Amniotic epithelial cell (primary cell): ENCODE measurements around the gene MACROD2.
A peak's percentile ranks its signal among the peaks of the same experiment; 100 is the strongest.

Experiments
- DNase-seq: peaks from one replicate; pipeline ENCODE4 v3.0.0-alpha.2; 2010; ENCODE audit warnings: low read depth

Gene MACROD2

GRCh38 chr20:14820771-14821170, 825.5 kb downstream of the MACROD2 start:
- DNase-seq: no peak

DNA sequence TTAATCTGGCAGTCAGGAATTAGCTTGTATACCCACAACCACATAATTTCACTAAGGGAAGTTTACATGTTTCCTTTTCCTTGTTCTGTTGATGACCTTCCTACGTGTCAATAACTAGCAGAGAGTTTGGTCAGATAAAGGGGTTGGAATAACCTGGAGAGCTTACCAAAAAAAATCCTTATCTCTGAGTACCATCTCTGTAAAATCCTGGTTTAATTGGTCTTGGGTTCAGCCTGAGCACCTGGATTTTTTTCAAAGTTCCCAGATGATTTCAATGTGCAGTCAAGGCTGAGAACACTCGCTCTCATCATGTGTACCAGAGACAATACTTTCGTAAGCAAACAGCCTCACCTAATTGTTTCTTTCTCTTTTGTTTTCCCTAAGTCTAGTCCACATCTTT, 825.9 kb downstream of the MACROD2 start:
- DNase-seq: no peak

GRCh38 chr20:14824996-14825395, 829.7 kb downstream of the MACROD2 start:
- DNase-seq: no peak

GRCh38 chr20:14826543-14827313, 831.4 kb downstream of the MACROD2 start:
- no peak for DNase-seq

- DNase-seq: no peak
Measured at GRCh38 chr20:14828459-14828858, 833.1 kb downstream of the MACROD2 start.

GRCh38 chr20:14829906-14830305, 834.6 kb downstream of the MACROD2 start:
- DNase-seq: no peak

- DNase-seq: no peak
Measured at GRCh38 chr20:14830466-14830865, 835.1 kb downstream of the MACROD2 start.

- no peak for DNase-seq
Measured at GRCh38 chr20:14830899-14831298, 835.6 kb downstream of the MACROD2 start.

- DNase-seq: no peak
Measured at GRCh38 chr20:14832630-14833029, 837.3 kb downstream of the MACROD2 start.

- peak; percentile 67 for DNase-seq
Measured at GRCh38 chr20:14838663-14839628, 843.6 kb downstream of the MACROD2 start.

GRCh38 chr20:14845199-14846160, 850.2 kb downstream of the MACROD2 start:
- DNase-seq: no peak

DNA sequence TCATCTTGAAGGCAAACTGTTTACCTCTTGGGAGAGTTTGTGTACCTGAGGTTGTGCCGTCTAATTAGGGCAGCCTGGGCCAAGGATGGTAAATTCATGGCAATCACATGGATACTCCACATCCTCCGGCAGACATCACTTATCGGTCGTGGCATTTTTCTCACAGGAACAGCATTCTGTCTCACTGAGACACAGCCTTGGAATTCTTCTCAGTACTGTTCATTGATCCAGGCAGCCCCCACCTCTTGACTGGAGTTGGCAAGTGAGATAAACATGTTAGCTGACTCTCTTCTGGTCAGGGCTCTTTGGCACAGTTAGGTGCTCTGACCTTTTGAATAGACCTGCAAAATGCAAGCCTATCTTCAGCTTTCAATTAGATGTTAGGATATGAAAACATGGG, 853.5 kb downstream of the MACROD2 start:
- DNase-seq: no peak

DNA sequence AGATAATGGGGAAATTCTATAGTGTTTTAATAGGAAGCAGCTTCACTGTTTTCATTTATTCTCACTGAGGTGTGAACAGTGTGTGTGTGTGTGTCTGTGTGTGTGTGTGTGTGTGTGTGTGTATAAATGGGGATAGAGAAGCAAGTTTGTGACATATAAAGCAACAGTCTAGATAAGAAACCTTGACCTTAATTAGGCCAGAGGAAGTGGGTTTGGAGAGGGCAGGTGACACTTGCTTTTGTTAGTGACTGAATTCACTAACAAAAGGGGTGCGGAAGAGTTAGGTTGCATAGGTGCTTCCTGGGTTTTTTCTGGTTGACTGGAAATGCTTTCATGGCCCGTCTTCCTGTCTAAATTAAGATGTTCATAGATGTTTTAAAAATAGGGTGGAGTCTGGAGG, 857.8 kb downstream of the MACROD2 start:
- DNase-seq: no peak

DNA sequence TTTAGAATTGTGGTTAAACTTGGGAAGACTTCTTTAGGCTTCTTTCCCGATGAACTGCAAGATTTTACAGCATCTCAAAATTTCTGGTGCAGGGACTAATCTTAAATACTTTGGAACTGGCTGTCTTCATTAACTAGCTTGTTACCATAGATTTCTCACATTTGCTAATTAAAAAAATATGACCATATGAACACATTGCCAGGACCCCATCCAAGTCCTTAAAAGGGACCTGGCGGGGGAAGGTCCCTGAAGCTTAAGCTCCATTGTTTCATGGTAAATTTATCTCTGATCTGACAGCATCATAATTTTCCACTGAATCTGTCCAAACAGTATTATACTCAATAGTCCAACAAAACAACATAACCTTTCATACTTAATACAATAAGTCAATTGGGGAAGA, 859.9 kb downstream of the MACROD2 start:
- DNase-seq: no peak

DNA sequence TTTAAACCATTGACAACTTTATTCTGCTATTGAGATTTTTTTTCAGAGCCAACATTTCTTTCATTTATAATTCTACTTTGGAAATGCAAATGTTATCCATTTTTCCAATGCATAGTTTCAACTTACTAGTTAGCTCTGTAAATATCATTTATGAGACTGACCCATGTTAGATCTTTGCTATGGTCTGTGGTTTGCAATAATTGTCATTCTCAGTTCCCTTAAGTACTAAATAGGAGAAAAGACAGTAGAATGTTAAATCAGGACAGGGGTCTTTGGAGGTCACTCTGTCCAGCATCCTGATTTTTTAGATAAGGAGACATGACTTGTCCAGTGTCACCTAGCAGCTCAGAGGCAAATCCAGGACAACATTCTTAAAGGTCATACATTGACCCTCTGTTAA, 864.3 kb downstream of the MACROD2 start:
- no peak for DNase-seq

- no peak for DNase-seq
Measured at GRCh38 chr20:14860410-14860814, 865.1 kb downstream of the MACROD2 start.

DNA sequence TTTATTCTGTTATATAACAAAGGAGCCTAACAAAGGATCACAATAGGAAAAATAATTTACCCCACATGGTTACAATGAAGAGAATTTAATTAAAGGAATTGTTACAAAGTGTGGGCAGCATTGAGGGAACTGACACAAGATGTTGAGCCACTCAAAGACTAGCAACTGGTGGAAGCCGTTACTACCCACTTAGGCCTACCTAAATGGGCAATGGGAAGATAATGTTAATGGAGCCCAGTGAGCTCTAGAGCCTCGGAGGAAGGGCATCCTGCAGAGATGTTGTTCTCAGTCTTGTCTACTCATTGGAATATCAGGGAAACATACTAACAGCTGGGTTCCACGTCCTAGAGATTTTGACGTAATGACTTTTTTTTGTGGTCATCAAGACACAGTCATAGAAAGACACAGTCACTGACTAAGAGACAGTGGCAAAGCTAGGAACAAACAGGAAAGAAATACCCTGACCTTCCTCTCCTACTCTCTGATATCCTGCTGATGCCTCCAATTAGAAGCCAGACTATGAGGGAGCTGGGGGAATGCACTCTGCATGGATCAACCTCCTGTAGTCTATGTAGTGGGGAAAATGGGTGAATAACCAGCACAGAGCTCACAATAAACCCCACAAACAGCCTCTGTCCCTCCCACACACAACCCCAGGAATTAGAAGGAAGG, 865.8 kb downstream of the MACROD2 start:
- no peak for DNase-seq

DNA sequence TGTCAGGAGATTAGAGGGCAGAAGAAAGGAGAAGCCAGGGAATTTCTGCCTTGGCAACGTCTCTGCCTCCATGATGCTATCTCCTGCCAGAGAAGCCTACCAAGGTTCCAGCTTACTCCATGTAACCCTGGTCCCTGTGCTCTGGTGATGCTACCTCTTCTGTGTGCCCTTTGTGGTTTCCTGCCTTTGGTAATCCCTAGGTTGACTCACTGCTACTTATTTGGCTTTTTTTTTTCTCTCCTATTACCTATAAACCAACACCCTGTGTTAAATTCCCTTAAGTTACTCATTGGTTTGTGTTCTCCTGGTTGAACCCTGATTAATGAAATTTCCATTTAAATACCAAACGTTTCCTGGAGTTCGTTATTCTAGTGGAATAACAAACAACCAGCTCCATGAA, 869.9 kb downstream of the MACROD2 start:
- peak; percentile 11 for DNase-seq

DNA sequence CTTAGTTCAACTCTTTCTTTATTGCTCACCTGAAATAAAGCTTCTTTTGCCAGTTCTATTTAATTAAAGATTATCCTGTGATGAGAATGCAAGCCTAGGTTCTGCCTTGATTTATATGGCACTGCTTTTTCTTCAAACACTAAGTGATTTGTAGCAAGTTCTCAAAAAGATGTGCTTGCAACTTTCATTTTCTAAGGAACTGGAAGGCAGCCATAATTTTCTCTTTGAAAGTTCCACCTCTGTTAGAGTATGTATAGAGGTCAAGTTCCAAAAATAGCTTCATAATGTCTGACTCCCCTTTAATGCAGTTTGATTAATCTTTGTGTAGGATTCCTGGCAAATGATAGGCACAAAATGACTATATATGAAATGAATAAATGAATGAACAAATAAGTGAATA, 870.4 kb downstream of the MACROD2 start:
- DNase-seq: no peak

- DNase-seq: no peak
Measured at GRCh38 chr20:14866841-14867514, 871.7 kb downstream of the MACROD2 start.
